Measurements from ENCODE around the gene PKP2.

Gene PKP2

GRCh38 chr12:32809846-32810245 is 86.7 kb downstream of the PKP2 start:
- no peak for DNase-seq (ENCODE audit: low spot score)

DNA sequence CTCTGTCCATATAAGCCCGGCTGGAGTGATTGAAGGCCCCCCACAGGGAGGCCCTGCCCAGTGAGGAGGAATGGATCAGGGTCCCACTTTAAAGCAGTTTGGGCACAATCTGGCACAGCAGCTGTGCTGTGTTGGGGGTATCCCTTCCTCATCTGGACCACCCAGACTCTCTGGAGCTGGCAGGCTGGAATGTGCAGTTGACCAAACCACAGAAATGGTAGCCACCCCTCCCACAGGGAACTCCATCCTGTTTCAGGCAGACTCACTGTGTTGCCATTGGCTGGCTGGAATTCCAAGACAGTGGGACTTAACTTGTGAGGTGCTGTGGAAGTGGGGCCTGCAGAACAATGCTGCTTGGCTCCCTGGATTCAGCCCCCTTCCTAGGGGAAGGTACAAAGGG is 87.4 kb downstream of the PKP2 start:
- DNase-seq (ENCODE audit: low spot score): no peak

DNA sequence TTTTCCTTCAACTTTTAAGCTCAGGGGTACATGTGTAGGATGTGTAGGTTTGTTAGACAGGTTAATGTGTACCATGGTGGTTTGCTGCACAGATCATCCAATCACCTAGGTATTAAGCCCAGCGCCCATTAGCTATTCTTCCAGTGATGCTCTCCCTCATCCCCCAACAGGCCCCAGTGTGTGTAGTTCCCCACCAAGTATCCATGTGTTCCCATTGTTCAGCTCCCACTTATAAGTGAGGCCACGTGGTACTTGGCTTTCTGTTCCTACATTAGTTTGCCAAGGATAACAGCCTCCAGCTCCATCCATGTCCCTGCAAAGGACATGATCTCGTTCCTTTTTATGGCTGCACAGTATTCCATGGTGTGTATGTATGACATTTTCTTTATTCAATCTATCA is 92.3 kb downstream of the PKP2 start:
- no peak for DNase-seq (ENCODE audit: low spot score)

GRCh38 chr12:32801269-32801980 is 95.2 kb downstream of the PKP2 start:
- DNase-seq (ENCODE audit: low spot score): no peak

- no peak for DNase-seq (ENCODE audit: low spot score)
Observed at GRCh38 chr12:32794281-32794680, 102.3 kb downstream of the PKP2 start.

DNA sequence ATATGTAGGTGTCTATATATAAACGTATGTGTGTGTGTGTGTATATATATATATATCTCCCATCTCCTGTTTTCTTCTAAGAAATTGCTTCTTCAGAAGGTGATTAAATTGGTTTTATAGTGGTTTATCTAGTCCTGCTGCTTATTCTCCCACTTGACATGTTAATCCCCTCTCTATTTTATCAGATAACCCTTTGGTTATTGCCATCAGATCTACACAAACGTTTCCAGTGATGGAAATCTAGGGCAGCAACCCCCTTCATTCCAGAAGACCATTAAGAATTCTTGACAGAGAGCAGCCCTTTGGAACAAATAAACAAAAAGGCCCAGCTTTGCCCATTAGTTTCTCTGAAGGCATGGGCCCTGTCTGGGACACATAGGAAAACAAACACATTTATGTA is 106.7 kb downstream of the PKP2 start:
- no peak for DNase-seq (ENCODE audit: low spot score)

DNA sequence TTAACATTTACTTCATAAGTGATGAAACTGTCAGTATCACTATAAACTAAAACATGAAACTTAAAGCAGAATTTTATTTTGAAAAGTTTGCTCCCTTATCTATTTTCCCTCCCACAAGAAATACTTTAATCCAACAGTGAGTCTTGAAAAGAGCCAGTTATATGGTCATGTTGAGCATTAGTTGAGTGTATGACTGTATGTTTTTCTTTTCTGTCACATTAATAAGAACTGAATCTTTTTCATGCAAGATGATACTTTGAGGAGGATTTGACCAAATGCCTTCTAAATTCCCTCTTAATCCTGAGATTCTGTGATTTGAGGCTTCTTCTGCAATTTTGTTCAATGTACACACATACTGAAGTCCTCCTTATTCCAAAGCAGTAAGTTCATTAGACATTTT is 107.1 kb downstream of the PKP2 start:
- DNase-seq (ENCODE audit: low spot score): no peak

DNA sequence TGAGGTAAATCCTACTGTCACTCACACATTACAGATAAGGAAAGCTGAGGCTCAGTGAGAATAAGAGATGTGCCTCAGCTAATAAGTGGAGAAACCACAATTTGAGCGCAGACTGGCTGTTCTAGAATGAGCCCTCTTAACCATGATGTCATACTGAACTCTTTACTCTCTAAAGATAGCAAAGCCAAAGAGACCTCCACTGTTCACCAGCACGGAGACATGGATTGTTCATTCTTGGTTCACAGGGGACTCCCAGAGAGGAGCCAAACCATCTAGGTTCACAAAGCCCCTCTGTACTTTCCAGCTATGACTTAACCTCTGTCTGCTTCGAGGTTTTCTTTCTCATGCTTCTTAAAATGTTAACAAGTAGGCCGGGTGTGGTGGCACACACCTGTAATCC is 108.2 kb downstream of the PKP2 start:
- no peak for DNase-seq (ENCODE audit: low spot score)

DNA sequence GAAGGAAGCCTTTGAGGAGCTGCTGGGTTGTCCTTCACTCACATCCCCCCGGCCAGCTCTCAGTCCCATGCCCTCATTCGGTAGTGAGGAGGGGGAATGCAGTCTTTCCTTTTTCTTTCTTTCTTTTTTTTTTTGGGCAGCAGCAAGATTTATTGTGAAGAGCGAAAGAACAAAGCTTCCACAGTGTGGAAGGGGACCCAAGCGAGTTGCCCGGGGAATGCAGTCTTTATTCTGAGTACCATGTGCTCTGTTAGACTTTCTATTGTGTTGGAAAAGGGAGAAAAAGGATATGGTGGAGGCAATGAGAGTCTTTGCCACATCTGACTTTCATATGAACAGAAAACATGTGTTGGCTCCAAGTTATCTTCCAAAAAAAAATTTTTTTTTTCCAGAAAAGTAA is 111.0 kb downstream of the PKP2 start:
- DNase-seq (ENCODE audit: low spot score): no peak

DNA sequence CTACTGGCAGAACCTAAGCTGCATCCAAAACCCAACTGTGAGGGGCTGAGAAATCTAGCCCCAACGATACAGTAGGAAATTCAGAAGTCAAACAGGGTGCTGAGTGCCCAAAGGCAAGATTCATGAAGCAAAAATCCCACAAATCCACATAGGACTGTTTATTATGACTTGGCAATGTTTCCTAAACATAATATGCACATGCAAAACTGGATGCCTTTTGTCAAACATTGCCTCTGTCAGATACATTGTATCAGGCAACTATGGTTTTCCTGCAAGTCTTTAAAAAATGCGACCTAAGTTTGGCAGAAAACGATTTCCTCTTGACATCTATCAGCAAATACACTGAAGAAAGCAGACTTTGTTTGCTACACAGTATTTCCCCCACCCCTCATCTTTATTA is 113.5 kb downstream of the PKP2 start:
- DNase-seq (ENCODE audit: low spot score): no peak

- no peak for DNase-seq (ENCODE audit: low spot score)
Observed at GRCh38 chr12:32780071-32780470, 116.5 kb downstream of the PKP2 start.

DNA sequence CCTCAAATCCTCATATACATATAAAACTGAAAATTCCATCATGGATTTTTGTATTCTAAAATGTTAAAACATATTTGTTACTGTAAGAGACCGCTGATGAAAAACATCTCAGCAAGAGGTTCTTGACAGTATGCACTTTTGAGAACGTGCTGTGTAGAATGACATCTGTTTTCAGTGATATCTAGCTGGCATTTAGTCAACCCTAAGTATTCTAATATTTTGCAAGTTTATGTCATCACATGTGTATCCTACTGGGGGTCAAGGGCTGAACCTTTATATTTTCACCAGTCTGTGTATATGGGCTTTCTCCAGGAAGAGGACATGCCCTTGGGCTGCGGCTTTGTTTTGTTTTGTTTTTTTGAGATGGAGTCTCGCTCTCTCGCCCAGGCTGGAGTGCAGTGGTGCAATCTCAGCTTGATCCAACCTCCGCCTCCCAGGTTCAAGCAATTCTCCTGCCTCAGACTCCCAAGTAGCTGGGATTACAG is 118.8 kb downstream of the PKP2 start:
- no peak for DNase-seq (ENCODE audit: low spot score)

GRCh38 chr12:32777159-32777558 is 119.4 kb downstream of the PKP2 start:
- no peak for DNase-seq (ENCODE audit: low spot score)

- no peak for DNase-seq (ENCODE audit: low spot score)
Observed at GRCh38 chr12:32776258-32776657, 120.3 kb downstream of the PKP2 start.

GRCh38 chr12:32773691-32774090 is 122.9 kb downstream of the PKP2 start:
- no peak for DNase-seq (ENCODE audit: low spot score)

- DNase-seq (ENCODE audit: low spot score): no peak
Observed at GRCh38 chr12:32770141-32770540, 126.4 kb downstream of the PKP2 start.

- DNase-seq (ENCODE audit: low spot score): no peak
Observed at GRCh38 chr12:32768518-32768917, 128.1 kb downstream of the PKP2 start.

DNA sequence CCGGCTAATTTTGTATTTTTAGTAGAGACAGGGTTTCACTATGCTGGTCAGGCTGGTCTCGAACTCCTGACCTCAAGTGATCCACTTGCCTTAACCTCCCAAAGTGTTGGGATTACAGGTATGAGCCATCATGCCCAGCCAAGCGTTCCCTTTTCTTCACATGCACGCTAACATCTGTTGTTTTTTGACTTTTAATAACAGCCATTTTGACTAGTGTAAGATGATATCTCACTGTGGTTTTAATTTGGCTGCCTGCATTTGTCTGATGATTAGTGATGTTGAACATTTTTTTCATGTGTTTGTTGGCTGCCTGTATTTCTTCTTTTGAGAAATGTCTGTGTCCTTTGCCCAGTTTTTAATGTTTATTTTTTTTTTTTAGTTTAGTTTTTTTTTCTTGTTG is 130.7 kb downstream of the PKP2 start:
- no peak for DNase-seq (ENCODE audit: low spot score)

DNA sequence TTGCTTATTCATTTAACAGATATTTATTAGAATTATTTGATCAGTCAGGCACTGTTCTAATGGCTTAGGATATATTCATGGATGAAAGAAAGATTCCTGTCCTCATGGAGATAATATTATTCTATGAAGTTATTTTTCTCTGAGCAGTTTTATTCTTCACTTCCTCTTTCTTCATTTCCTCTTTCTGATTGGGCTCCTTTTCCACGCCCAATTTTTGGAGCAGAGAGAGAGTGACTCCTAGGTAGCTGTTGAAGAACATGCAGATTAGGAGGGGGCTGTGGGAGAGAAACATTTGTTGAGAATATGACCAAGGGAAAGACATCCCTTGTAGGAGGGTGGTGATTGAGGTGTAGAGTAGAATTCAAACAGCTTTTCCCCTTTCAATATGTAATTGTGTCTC is 134.9 kb downstream of the PKP2 start:
- DNase-seq (ENCODE audit: low spot score): no peak

- no peak for DNase-seq (ENCODE audit: low spot score)
Observed at GRCh38 chr12:32757157-32757556, 139.4 kb downstream of the PKP2 start.

- DNase-seq (ENCODE audit: low spot score): no peak
Observed at GRCh38 chr12:32756476-32757066, 140.0 kb downstream of the PKP2 start.

DNA sequence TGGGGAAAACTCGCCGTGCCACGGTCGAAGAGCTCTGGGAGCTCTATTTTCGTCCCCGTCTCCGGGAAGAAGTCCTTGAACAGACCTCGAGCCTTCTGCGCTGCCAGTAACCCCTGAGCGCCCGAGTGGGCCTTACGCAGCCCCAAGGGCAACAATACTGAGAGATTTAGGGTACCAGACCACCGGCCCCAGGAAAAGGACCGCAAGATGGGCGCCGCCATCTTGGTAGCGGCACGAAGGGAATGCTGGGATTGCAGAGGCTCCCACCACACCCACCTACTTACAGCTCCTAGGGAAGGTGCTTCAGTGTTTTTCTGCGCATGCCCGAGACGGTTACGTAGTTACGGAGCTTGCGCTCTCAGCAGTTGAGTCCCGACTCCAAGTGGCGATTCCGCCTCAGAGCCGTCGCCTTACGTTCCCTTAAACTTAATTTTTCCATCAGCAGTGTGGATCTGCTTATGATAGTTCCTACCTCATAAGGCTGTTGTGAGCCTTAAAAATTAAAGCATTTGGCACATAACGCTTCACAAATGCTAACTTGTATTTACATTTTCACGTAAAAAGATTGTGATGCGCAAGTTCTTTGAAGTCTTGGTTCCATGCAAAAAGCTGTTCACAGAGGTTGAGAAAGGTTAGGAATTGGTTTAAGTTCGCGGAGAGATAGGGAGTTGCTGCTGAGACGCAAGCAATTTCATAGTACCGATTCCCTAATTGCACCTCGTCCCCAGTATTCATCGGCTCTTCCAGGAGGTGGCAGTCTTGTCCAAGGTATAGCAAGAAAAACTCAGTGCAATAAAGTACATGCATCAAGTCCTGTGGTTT is 140.7 kb downstream of the PKP2 start, which contains the start of gene YARS2:
TSS of gene YARS2 (minus strand) at position 244 of the 822 bp plus-strand sequence. CDS start at position 221, 23 bp downstream.
- peak; percentile 94 for DNase-seq (ENCODE audit: low spot score)

Data from AG08396 (cell line).